ENCODE results near the gene C17orf78. TPM values are rescaled to one million over a fixed set of nuclear protein-coding genes. Genes with fewer than 3 reads are reported as not detected.

C17orf78 gene
- total and polyA plus RNA-seq, 2 of the 8 experiments (the other 6 are each of a cell fraction or from before 2014, with no cell fraction given) = not detected

DNA sequence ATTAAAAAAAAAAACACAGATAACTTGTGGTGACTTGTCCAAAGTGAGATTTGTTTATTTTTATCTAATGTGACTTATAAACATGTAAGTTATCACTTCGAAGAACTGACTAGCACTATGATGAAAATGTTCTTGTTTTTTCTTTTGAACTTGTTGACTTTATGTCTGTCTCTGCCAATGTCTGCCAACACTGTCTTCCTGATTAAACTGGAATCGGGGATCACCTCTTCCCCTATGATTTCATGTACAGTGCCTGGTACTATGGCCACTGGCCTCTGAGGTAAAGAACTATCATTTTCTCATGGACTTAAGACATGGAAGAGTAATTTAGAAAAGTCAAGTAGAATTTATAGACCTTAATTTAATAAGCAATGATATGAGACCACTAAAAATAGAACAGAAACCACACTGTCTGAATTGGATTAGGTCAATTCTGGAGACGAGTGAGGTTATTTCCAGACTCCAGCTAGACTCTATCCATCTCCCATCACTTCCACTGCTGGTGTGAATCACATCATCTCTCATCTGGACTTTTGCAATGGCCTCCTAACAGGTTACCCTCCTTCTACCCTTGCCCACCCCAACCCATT is 8.9 kb downstream of the C17orf78 start:
- Histone ChIP-seq H3K4me3 (ENCODE audit: extremely low read depth in 1 of 4, insufficient read depth in 2 of 4, low read depth in 3 of 4, low read length in 4 of 4) (no peak overlapping the region), H3K79me2 (ENCODE audit: control insufficient read depth in 1 of 2, insufficient read depth in 2 of 2, low read length in 2 of 2) (no peaks in the 10 kb centered on the region), H3K27me3 (replicated peaks in 1 of 4; ENCODE audit: control insufficient read depth in 3 of 4, extremely low read depth in 1 of 4, insufficient read depth in 3 of 4, low read length in 3 of 4) (no peaks in the 10 kb centered on the region), H3K4ac (replicated peaks; ENCODE audit: insufficient read length, low read depth, low read length) (no peak overlapping the region), H2AFZ (ENCODE audit: low read length) (no peak overlapping the region), H2BK120ac (replicated peaks; ENCODE audit: low read depth, low read length) (no peak overlapping the region), H2BK15ac (ENCODE audit: low read length) (no peak overlapping the region), H3K4me2 (ENCODE audit: insufficient read depth in 1 of 2, low read depth in 2 of 2, low read length in 2 of 2) (no peak overlapping the region), H4K20me1 (replicated peaks in 1 of 2; ENCODE audit: control insufficient read depth in 1 of 2, insufficient read depth in 2 of 2, low read length in 2 of 2) (no peaks in the 10 kb centered on the region), H3K56ac (replicated peaks; ENCODE audit: insufficient read length, low read depth, low read length) (no peak overlapping the region), H3K23ac (ENCODE audit: insufficient read length) (no peak overlapping the region), H3K23me2 (ENCODE audit: low read depth, low read length) (no peaks in the 10 kb centered on the region), H2BK5ac (ENCODE audit: low read depth, low read length) (no peak overlapping the region), H3K18ac (ENCODE audit: extremely low read depth, low read length) (no peak overlapping the region), H4K8ac (ENCODE audit: extremely low read depth, insufficient read depth, low read length) (no peak overlapping the region), H2BK20ac (ENCODE audit: low read length) (no peak overlapping the region), H4K91ac (replicated peaks; ENCODE audit: insufficient read length, low read length) (no peak overlapping the region), H3K9ac (replicated peaks in 1 of 4; ENCODE audit: extremely low read depth in 1 of 4, low read depth in 3 of 4, low read length in 3 of 4) (no peak overlapping the region), H2AK5ac (ENCODE audit: low read depth, low read length) (no peak overlapping the region), H3K27ac (ENCODE audit: low read depth, low read length) (no peak overlapping the region), H2BK12ac (ENCODE audit: low read depth, low read length) (no peak overlapping the region), H4K5ac (ENCODE audit: insufficient read length, low read depth, low read length) (no peak overlapping the region), H3K79me1 (ENCODE audit: low read depth, low read length) (no peaks in the 10 kb centered on the region), H3K4me1 (replicated peaks in 1 of 4; ENCODE audit: control insufficient read depth in 3 of 4, insufficient read depth in 4 of 4, low read length in 3 of 4) (no peaks in the 10 kb centered on the region), H3K14ac (ENCODE audit: insufficient read length) (no peak overlapping the region), H3K9me3 (ENCODE audit: insufficient read depth in 2 of 2, low read depth in 1 of 2, low read length in 1 of 2) (no peaks in the 10 kb centered on the region), H3K36me3 (ENCODE audit: control insufficient read depth in 2 of 4, insufficient read depth in 4 of 4, low read length in 3 of 4) (no peaks in the 10 kb centered on the region)
- FAIRE-seq (no peak), DNase-seq (ENCODE audit: low read depth in 1 of 2, low spot score in 2 of 2) (no peak)
- CTCF ChIA-PET (ENCODE audit: partially characterized antibody) = interaction anchor here (2.8 to 9.1 kb wide), 2 partner anchors 10 to 12 kb away, joined by 24 to 126 read pairs; partner anchors contain the start of gene C17orf78
- POLR2A ChIA-PET (ENCODE audit: partially characterized antibody) = interaction anchor here (0.7 to 1.0 kb wide), 2 partner anchors 10 to 26 kb away, joined by 3 read pairs; no protein-coding TSS in a partner anchor
- WGBS, 2 experiments (ENCODE audit: extremely low coverage in 1 of 2, insufficient coverage in 1 of 2, insufficient read length in 1 of 2, insufficient replicate concordance in 2 of 2, low coverage in 1 of 2, low lambda C conversion rate in 2 of 2, missing lambda C conversion rate in 1 of 2) = 95% methylated on average over 3 of the region's 3 CpGs; no CpG with 5 or more reads in 1 of the 2 experiments
- TF ChIP-seq CBX8 (IDR thresholded peaks at IDR 0.05; ENCODE audit: borderline replicate concordance, low read depth, low read length) (no peak), KDM4A (IDR thresholded peaks at IDR 0.05; ENCODE audit: low read depth, low read length, severe bottlenecking) (no peak), EGR1 (IDR thresholded peaks at IDR 0.05; ENCODE audit: borderline replicate concordance, low read depth, low read length) (no peak), HDAC6 (IDR thresholded peaks at IDR 0.05; ENCODE audit: low read depth, low read length) (no peak), SUZ12 (IDR thresholded peaks at IDR 0.05; ENCODE audit: low read length) (no peak), MAX (IDR thresholded peaks at IDR 0.05) (no peak), SP1 (IDR thresholded peaks at IDR 0.05; ENCODE audit: low read depth, low read length) (no peak), TAF7 (optimal IDR thresholded peaks at IDR 0.05; ENCODE audit: borderline replicate concordance, low read depth, low read length) (no peak)
- TF ChIP-seq, protein P1, sequence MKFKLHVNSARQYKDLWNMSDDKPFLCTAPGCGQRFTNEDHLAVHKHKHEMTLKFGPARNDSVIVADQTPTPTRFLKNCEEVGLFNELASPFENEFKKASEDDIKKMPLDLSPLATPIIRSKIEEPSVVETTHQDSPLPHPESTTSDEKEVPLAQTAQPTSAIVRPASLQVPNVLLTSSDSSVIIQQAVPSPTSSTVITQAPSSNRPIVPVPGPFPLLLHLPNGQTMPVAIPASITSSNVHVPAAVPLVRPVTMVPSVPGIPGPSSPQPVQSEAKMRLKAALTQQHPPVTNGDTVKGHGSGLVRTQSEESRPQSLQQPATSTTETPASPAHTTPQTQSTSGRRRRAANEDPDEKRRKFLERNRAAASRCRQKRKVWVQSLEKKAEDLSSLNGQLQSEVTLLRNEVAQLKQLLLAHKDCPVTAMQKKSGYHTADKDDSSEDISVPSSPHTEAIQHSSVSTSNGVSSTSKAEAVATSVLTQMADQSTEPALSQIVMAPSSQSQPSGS (IDR thresholded peaks at IDR 0.05; ENCODE audit: low read length) = no peak

Measured in H1 (cell line).